ENCODE data around the gene CDA. TPM values are rescaled to one million over a fixed set of nuclear protein-coding genes. Genes with fewer than 3 reads are reported as not detected.

Gene CDA
- total RNA-seq, 3 donors from 2014 or later (not counting 1 experiment from before 2014, with no cell fraction given): 1.4 to 5.3 TPM; not detected in 1

DNA sequence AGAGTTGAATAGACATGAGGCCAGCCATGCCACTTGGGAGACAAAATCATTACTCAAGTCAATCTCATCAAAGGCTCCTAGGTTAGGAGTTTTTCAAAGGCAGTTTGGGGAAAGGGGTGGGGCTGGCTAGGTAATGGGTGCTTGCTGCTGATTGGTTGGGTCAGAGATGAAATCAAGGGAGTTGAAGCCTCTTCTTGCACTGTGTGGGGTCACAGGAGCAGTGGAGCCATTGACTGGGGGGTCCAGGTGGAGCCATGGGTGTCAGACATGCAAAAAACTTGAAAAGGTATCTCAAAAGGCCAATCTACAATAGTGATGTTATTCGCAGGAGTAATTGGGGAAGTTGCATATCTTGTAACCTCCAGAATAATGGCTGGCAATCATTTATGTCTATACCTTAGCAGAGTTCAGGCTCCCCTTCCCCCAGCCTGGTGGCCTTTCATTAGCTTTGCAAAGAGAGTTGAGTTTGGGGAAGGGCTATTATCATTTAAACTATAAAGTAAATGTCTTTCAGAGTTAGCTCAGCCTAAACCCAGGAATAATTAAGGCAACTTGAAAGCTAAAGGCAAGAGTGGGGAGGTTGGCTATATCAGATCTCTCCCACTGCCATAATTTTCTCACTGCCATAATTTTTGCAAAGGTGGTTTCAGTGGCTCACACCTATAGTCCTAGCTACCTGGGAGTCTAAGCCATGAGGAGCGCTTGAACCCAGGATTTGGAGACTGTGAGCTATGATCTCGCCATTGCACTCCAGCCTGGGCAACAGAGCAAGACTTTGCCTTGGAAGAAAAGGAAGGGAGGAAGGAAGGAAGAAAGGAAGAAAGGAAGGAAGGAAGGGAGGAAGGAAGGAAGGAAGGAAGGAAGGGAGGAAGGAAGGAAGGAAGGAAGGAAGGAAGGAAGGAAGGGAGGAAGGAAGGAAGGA lies 36.5 kb downstream of the CDA start:
- H3K9me3 Mint-ChIP-seq: no peaks in the 10 kb centered on the region
- intact Hi-C loops (cut with micrococcal nuclease): no loop called here

DNA sequence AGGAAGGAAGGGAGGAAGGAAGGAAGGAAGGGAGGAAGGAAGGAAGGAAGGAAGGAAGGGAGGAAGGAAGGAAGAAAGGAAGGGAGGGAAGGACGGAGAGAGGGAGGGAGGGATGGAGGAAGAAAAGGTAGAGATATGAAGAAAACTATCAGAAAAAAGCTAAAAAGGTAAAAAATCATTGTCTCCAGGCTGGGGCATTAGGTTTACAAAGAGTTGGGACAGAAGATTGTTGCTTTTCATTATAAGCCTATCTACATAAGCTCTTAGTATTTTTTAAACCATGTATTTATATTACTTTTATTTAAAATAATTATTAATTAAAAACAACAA lies 37.2 kb downstream of the CDA start:
- intact Hi-C loops (cut with micrococcal nuclease): no loop called here
- WGBS (ENCODE audit: insufficient coverage): 50% methylated on average over 1 of the region's 1 CpG
- DNase-seq (no peak), ATAC-seq (no peak)
- no peak overlapping the region for H3K4me3 ChIP-seq (ENCODE audit: low read length)
- TF ChIP-seq, protein P1, sequence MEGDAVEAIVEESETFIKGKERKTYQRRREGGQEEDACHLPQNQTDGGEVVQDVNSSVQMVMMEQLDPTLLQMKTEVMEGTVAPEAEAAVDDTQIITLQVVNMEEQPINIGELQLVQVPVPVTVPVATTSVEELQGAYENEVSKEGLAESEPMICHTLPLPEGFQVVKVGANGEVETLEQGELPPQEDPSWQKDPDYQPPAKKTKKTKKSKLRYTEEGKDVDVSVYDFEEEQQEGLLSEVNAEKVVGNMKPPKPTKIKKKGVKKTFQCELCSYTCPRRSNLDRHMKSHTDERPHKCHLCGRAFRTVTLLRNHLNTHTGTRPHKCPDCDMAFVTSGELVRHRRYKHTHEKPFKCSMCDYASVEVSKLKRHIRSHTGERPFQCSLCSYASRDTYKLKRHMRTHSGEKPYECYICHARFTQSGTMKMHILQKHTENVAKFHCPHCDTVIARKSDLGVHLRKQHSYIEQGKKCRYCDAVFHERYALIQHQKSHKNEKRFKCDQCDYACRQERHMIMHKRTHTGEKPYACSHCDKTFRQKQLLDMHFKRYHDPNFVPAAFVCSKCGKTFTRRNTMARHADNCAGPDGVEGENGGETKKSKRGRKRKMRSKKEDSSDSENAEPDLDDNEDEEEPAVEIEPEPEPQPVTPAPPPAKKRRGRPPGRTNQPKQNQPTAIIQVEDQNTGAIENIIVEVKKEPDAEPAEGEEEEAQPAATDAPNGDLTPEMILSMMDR (IDR thresholded peaks at IDR 0.05): no peak
- no peak overlapping the region for H3K4me3 Mint-ChIP-seq
- H3K27me3 Mint-ChIP-seq (ENCODE audit: low read depth in 2 of 2): peaks cover 10 to 21% of the 10 kb centered on the region in 2 donors
- H3K9me3 Mint-ChIP-seq: no peaks in the 10 kb centered on the region
- H3K9me3 ChIP-seq (ENCODE audit: control insufficient read depth, insufficient read depth, low read length): no peaks in the 10 kb centered on the region
- no peaks in the 10 kb centered on the region for H3K4me1 Mint-ChIP-seq
- H3K4me1 ChIP-seq (ENCODE audit: control insufficient read depth, insufficient read depth, low read length): no peaks in the 10 kb centered on the region
- H3K27ac ChIP-seq (ENCODE audit: low read length): no peak overlapping the region
- no peaks in the 10 kb centered on the region for H3K27me3 ChIP-seq (ENCODE audit: control insufficient read depth, insufficient read depth, low read length)
- H3K36me3 ChIP-seq (ENCODE audit: control insufficient read depth, insufficient read depth, low read length): no peaks in the 10 kb centered on the region
- no peaks in the 10 kb centered on the region for H3K36me3 Mint-ChIP-seq
- H3K27ac Mint-ChIP-seq: no peak overlapping the region

More for the DNA sequence above, 36.5 kb downstream of the CDA start:
- Mint-ChIP-seq H3K36me3 (no peaks in the 10 kb centered on the region), H3K27ac (no peak overlapping the region), H3K4me1 (no peaks in the 10 kb centered on the region), H3K27me3 (ENCODE audit: low read depth in 2 of 2) (peaks cover 10 to 21% of the 10 kb centered on the region in 2 donors), H3K4me3 (no peak overlapping the region)
- H3K4me1 ChIP-seq (ENCODE audit: control insufficient read depth, insufficient read depth, low read length): no peaks in the 10 kb centered on the region
- TF ChIP-seq, protein P1 (IDR thresholded peaks at IDR 0.05): no peak
- no peak overlapping the region for H3K27ac ChIP-seq (ENCODE audit: low read length)
- ATAC-seq (no peak), DNase-seq (no peak)
- H3K36me3 ChIP-seq (ENCODE audit: control insufficient read depth, insufficient read depth, low read length): no peaks in the 10 kb centered on the region
- no peaks in the 10 kb centered on the region for H3K27me3 ChIP-seq (ENCODE audit: control insufficient read depth, insufficient read depth, low read length)
- H3K4me3 ChIP-seq (ENCODE audit: low read length): no peak overlapping the region
- no peaks in the 10 kb centered on the region for H3K9me3 ChIP-seq (ENCODE audit: control insufficient read depth, insufficient read depth, low read length)
- WGBS (ENCODE audit: insufficient coverage): 92% methylated on average over 3 of the region's 3 CpGs

DNA sequence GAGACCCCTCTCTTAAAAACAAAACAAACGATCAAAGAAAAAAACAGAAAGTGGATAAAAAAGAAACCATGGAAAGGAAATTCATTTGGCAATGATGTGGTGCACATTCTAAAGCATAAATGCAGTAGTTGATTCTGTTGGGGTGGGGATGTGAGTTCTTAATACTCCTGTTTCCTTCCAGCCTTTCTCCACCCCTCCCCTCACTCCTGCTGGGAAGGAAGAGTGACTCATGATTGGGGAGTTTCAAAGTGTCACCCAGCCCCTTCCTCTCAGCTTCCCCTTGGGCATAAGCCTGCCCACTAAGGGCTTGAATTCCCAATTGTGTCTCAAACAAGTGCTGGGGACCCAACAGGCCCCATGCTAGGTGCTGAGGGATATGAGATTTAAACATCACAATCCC lies 37.6 kb downstream of the CDA start:
- no peaks in the 10 kb centered on the region for H3K4me1 ChIP-seq (ENCODE audit: control insufficient read depth, insufficient read depth, low read length)
- H3K9me3 ChIP-seq (ENCODE audit: control insufficient read depth, insufficient read depth, low read length): no peaks in the 10 kb centered on the region
- H3K36me3 ChIP-seq (ENCODE audit: control insufficient read depth, insufficient read depth, low read length): no peaks in the 10 kb centered on the region
- DNase-seq: no peak
- no peak overlapping the region for H3K4me3 Mint-ChIP-seq
- no peaks in the 10 kb centered on the region for H3K36me3 Mint-ChIP-seq
- H3K4me3 ChIP-seq (ENCODE audit: low read length): no peak overlapping the region
- no peaks in the 10 kb centered on the region for H3K9me3 Mint-ChIP-seq
- ATAC-seq: no peak
- H3K27ac ChIP-seq (ENCODE audit: low read length): no peak overlapping the region
- 100% methylated on average over 1 of the region's 1 CpG for WGBS (ENCODE audit: insufficient coverage)
- intact Hi-C loops (cut with micrococcal nuclease): no loop called here
- TF ChIP-seq, protein P1 (IDR thresholded peaks at IDR 0.05): no peak
- peaks cover 10 to 21% of the 10 kb centered on the region in 2 donors for H3K27me3 Mint-ChIP-seq (ENCODE audit: low read depth in 2 of 2)
- no peaks in the 10 kb centered on the region for H3K4me1 Mint-ChIP-seq
- H3K27me3 ChIP-seq (ENCODE audit: control insufficient read depth, insufficient read depth, low read length): no peaks in the 10 kb centered on the region
- H3K27ac Mint-ChIP-seq: no peak overlapping the region
